Measurements from ENCODE around the gene EMC10.
"Not testable (repeated sequence)": the region's sequence is repeated elsewhere in the genome, so short reads cannot be mapped to it uniquely, and the experiment has no call there.

EMC10 gene

GRCh38 chr19:50451223-50451534 is 25.1 kb upstream of the EMC10 start:
- DNase-seq (ENCODE audit: low read depth): no peak

- no peak for DNase-seq (ENCODE audit: low read depth)
These were observed 23.1 kb upstream of the EMC10 start for GRCh38 chr19:50453243-50453642.

GRCh38 chr19:50455992-50456391 is 20.3 kb upstream of the EMC10 start:
- no peak for DNase-seq (ENCODE audit: low read depth)

GRCh38 chr19:50457300-50457699 is 19.0 kb upstream of the EMC10 start:
- no peak for DNase-seq (ENCODE audit: low read depth)

GRCh38 chr19:50458396-50459066 is 17.8 kb upstream of the EMC10 start:
- DNase-seq (ENCODE audit: low read depth): no peak

- no peak for DNase-seq (ENCODE audit: low read depth)
These were observed 17.2 kb upstream of the EMC10 start for GRCh38 chr19:50459067-50459456.

GRCh38 chr19:50459638-50460037 is 16.7 kb upstream of the EMC10 start:
- DNase-seq (ENCODE audit: low read depth): no peak

GRCh38 chr19:50460161-50460765 is 16.0 kb upstream of the EMC10 start:
- DNase-seq (ENCODE audit: low read depth): no peak

GRCh38 chr19:50461066-50461875 is 15.0 kb upstream of the EMC10 start:
- peak; percentile 16 for DNase-seq (ENCODE audit: low read depth)

GRCh38 chr19:50462970-50463369 is 13.3 kb upstream of the EMC10 start:
- DNase-seq (ENCODE audit: low read depth): no peak

GRCh38 chr19:50464348-50464747 is 12.0 kb upstream of the EMC10 start:
- DNase-seq (ENCODE audit: low read depth): no peak

- DNase-seq (ENCODE audit: low read depth): no peak
These were observed 11.3 kb upstream of the EMC10 start for GRCh38 chr19:50465000-50465399.

- no peak for DNase-seq (ENCODE audit: low read depth)
These were observed 10.2 kb upstream of the EMC10 start for GRCh38 chr19:50465986-50466705.

GRCh38 chr19:50466706-50467039 is 9.6 kb upstream of the EMC10 start:
- DNase-seq (ENCODE audit: low read depth): no peak

GRCh38 chr19:50467566-50467965 is 8.7 kb upstream of the EMC10 start:
- no peak for DNase-seq (ENCODE audit: low read depth)

- no peak for DNase-seq (ENCODE audit: low read depth)
These were observed 7.5 kb upstream of the EMC10 start for GRCh38 chr19:50468818-50469217.

GRCh38 chr19:50473336-50473735 is 3.0 kb upstream of the EMC10 start:
- DNase-seq (ENCODE audit: low read depth): not testable (repeated sequence)

- DNase-seq (ENCODE audit: low read depth): no peak
These were observed 1.2 kb upstream of the EMC10 start for GRCh38 chr19:50475101-50475568.

- DNase-seq (ENCODE audit: low read depth): no peak
These were observed 527 bp upstream of the EMC10 start for GRCh38 chr19:50475736-50476223.

GRCh38 chr19:50476907-50477238 is 566 bp downstream of the EMC10 start:
- DNase-seq (ENCODE audit: low read depth): no peak

GRCh38 chr19:50477751-50478515 is 1.6 kb downstream of the EMC10 start:
- DNase-seq (ENCODE audit: low read depth): no peak

Data from stimulated activated CD8-positive, alpha-beta memory T cell treated with anti-CD3 and anti-CD28 coated beads, Interleukin-12 subunit alpha, Interleukin-12 subunit beta, amount 100 ng/mL, for 4 hours (primary cell).